Coronary artery (tissue), 2 donors: Measurements from ENCODE around the gene DNAH5.
"Not testable (repeated sequence)": the region's sequence is repeated elsewhere in the genome, so short reads cannot be mapped to it uniquely, and the experiment has no call there.

Source experiments
- DNase-seq: peaks from one replicate; pipeline ENCODE4 v3.0.0-alpha.2; 2017; ENCODE audit warnings: low spot score
- H3K27ac ChIP-seq, 2 donors: fragments of 200-600 bp; sonication (generic); one replicate each; pipeline ENCODE4 v1.5.1; 2016 to 2019
- H3K4me3 ChIP-seq: fragments of 200-600 bp; sonication (generic); 2 replicates; pipeline ENCODE4 v1.5.1; 2016; ENCODE audit warnings: mild to moderate bottlenecking, moderate library complexity
- TF ChIP-seq, protein P1 (sequence below): fragments of 200-600 bp; sonication (generic); IDR thresholded peaks from one replicate; pipeline ENCODE4 v1.5.1; 2019; ENCODE audit warnings: antibody characterized with exemption

The DNAH5 gene

GRCh38 chr5:13814301-13814700 is 130.2 kb downstream of the DNAH5 start:
- TF ChIP-seq, protein P1, sequence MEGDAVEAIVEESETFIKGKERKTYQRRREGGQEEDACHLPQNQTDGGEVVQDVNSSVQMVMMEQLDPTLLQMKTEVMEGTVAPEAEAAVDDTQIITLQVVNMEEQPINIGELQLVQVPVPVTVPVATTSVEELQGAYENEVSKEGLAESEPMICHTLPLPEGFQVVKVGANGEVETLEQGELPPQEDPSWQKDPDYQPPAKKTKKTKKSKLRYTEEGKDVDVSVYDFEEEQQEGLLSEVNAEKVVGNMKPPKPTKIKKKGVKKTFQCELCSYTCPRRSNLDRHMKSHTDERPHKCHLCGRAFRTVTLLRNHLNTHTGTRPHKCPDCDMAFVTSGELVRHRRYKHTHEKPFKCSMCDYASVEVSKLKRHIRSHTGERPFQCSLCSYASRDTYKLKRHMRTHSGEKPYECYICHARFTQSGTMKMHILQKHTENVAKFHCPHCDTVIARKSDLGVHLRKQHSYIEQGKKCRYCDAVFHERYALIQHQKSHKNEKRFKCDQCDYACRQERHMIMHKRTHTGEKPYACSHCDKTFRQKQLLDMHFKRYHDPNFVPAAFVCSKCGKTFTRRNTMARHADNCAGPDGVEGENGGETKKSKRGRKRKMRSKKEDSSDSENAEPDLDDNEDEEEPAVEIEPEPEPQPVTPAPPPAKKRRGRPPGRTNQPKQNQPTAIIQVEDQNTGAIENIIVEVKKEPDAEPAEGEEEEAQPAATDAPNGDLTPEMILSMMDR = no peak
- Histone ChIP-seq H3K4me3 (no peak overlapping the region), H3K27ac (no peak overlapping the region)
- DNase-seq = no peak

DNA sequence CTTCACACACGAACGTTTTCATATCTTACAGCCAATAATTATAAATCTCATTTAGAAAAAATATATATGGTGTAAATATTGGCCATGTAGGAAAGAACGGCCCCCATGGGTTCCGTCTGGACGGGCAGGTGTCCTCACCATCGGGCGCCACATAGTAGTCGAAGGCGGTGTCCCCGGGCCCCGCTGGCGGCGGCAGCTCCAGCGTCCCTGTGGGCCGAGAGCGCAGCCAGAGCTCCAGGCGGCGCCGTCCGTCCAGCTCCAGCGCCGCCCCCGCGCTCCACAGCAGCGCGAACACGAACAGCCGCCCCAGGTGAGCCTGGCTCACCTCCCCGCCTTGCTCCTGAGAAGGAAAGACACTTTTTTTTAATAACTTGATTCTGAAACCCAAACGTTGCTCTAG is 134.6 kb downstream of the DNAH5 start:
- DNase-seq = no peak
- no peak overlapping the region for H3K27ac ChIP-seq

GRCh38 chr5:13804336-13804735 is 140.2 kb downstream of the DNAH5 start:
- DNase-seq = no peak
- H3K4me3 ChIP-seq = no peak overlapping the region
- H3K27ac ChIP-seq = no peak overlapping the region
- TF ChIP-seq, protein P1 = no peak

More for the DNA sequence above, 134.6 kb downstream of the DNAH5 start:
- TF ChIP-seq, protein P1 = no peak
- H3K4me3 ChIP-seq = no peak overlapping the region

GRCh38 chr5:13798569-13798968 is 145.9 kb downstream of the DNAH5 start:
- not testable (repeated sequence) for DNase-seq, H3K4me3 ChIP-seq

GRCh38 chr5:13785781-13786415 is 158.6 kb downstream of the DNAH5 start:
- Histone ChIP-seq H3K27ac (no peak overlapping the region), H3K4me3 (no peak overlapping the region)
- DNase-seq = no peak
- TF ChIP-seq, protein P1 = no peak

More at GRCh38 chr5:13798569-13798968, 145.9 kb downstream of the DNAH5 start:
- H3K27ac ChIP-seq = not testable (repeated sequence)

DNA sequence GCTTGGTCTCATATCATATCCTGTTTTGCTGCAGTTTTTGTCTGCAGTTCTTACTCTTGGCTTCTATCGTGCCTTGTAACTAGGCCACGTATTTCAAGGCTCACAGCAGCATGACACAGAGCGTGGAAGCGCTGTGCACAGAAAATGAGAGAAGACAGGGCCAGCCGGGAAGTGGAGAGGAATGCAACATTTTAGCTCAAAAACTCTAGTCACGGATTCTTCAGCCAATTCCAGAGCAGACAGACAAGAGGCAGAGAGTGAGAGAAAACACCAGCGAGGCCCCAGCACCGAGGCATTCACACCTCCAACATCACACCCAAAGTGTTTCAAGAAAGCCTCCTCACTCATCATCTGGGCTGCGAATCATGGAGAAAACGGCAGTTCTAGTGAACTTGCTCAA is 160.8 kb downstream of the DNAH5 start:
- no peak for DNase-seq
- TF ChIP-seq, protein P1 = no peak
- no peak overlapping the region for H3K4me3 ChIP-seq
- no peak overlapping the region for H3K27ac ChIP-seq

DNA sequence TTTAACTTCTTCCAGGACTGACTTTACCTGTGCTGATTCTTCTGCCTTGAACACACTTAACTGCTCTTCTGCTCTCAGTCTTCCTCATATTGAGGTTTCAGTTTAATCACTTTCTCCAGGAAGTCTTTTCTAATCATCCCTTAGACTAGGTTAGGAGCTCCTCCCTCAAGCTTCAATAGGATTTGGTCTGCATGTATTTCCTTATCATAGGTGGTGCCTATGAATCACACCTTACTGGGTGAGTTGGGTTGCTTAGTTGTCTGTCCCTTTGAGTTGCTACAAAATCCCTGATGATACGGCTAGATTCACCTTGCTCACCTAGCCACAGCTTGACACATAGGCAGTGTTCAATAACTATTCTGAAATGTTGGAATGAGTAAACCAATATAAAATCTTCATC is 164.4 kb downstream of the DNAH5 start:
- DNase-seq = no peak
- H3K27ac ChIP-seq = no peak overlapping the region
- H3K4me3 ChIP-seq = no peak overlapping the region
- TF ChIP-seq, protein P1 = no peak

- DNase-seq = no peak
- TF ChIP-seq, protein P1 = no peak
- H3K27ac ChIP-seq = no peak overlapping the region
- H3K4me3 ChIP-seq = no peak overlapping the region
Measured at GRCh38 chr5:13773649-13774048, 170.8 kb downstream of the DNAH5 start.
